NCI-H2107 treated with DMSO at 0.1 percent for 48 hours (cell line): Measurements from ENCODE around the gene CREG1.
A peak's percentile ranks its signal among the peaks of the same experiment; 100 is the strongest.

ENCODE experiments used
- DNase-seq: peaks from one replicate; lab custom pipeline; 2025; ENCODE audit not compliant: unreplicated experiment; lab: John Stamatoyannopoulos, UW

CREG1 gene

GRCh38 chr1:167532964-167533824, 20.4 kb downstream of the CREG1 start:
- no peak for DNase-seq

GRCh38 chr1:167532375-167532774, 21.2 kb downstream of the CREG1 start:
- no peak for DNase-seq

GRCh38 chr1:167529829-167530474, 23.6 kb downstream of the CREG1 start:
- no peak for DNase-seq

- no peak for DNase-seq
Observed at GRCh38 chr1:167528057-167528728, 25.4 kb downstream of the CREG1 start.

- DNase-seq = peak; percentile 30
Observed at GRCh38 chr1:167526667-167527383, 26.7 kb downstream of the CREG1 start.

GRCh38 chr1:167524651-167525050, 28.9 kb downstream of the CREG1 start:
- DNase-seq = no peak

GRCh38 chr1:167522246-167522645, 31.3 kb downstream of the CREG1 start:
- no peak for DNase-seq

GRCh38 chr1:167520711-167521206, 32.8 kb downstream of the CREG1 start:
- no peak for DNase-seq

GRCh38 chr1:167518331-167518700, 35.2 kb downstream of the CREG1 start, which contains the start of gene CD247:
TSS of gene CD247 (minus strand) at chr1:167518529. CDS start at chr1:167518465, 64 bp downstream.
- no peak for DNase-seq

GRCh38 chr1:167517535-167518330, 35.8 kb downstream of the CREG1 start:
- no peak for DNase-seq

GRCh38 chr1:167516404-167517388, 36.9 kb downstream of the CREG1 start:
- DNase-seq = no peak

GRCh38 chr1:167515893-167516321, 37.7 kb downstream of the CREG1 start:
- no peak for DNase-seq

GRCh38 chr1:167515461-167515860, 38.1 kb downstream of the CREG1 start:
- DNase-seq = no peak

GRCh38 chr1:167514288-167514687, 39.3 kb downstream of the CREG1 start:
- DNase-seq = no peak

- DNase-seq = no peak
Observed at GRCh38 chr1:167512046-167512654, 41.4 kb downstream of the CREG1 start.

- DNase-seq = no peak
Observed at GRCh38 chr1:167511374-167511986, 42.1 kb downstream of the CREG1 start.

GRCh38 chr1:167510881-167511280, 42.7 kb downstream of the CREG1 start:
- DNase-seq = no peak

- no peak for DNase-seq
Observed at GRCh38 chr1:167510244-167510643, 43.3 kb downstream of the CREG1 start.
